C1 segment of cervical spinal cord (tissue), 14 donors: ENCODE data around the gene AGAP3.

Source experiments
- DNase-seq, 14 donors: peaks; one replicate each; lab custom pipeline; 2025; lab: John Stamatoyannopoulos, UW

The AGAP3 gene

GRCh38 chr7:151134743-151135524 lies 48.7 kb downstream of the AGAP3 start:
- no peak for DNase-seq

- no peak for DNase-seq
These were observed 49.2 kb downstream of the AGAP3 start for GRCh38 chr7:151135525-151135845.

- no peak for DNase-seq
These were observed 49.9 kb downstream of the AGAP3 start for GRCh38 chr7:151135866-151136843.

GRCh38 chr7:151137076-151137675 lies 50.9 kb downstream of the AGAP3 start:
- no peak for DNase-seq

- no peak for DNase-seq
These were observed 51.5 kb downstream of the AGAP3 start for GRCh38 chr7:151137791-151138152.

GRCh38 chr7:151138153-151138851 lies 52.0 kb downstream of the AGAP3 start:
- DNase-seq, result no peak

- no peak for DNase-seq
These were observed 53.0 kb downstream of the AGAP3 start for GRCh38 chr7:151139071-151139790.

GRCh38 chr7:151139791-151140190 lies 53.5 kb downstream of the AGAP3 start:
- no peak for DNase-seq

- DNase-seq, result no peak
These were observed 54.6 kb downstream of the AGAP3 start for GRCh38 chr7:151140826-151141225.

- DNase-seq, result no peak
These were observed 55.1 kb downstream of the AGAP3 start for GRCh38 chr7:151141311-151141854.

GRCh38 chr7:151141855-151142685 lies 55.8 kb downstream of the AGAP3 start:
- peak in 1 of 14 donors; percentile 34 for DNase-seq

GRCh38 chr7:151142686-151143040 lies 56.4 kb downstream of the AGAP3 start:
- DNase-seq, result peak in 10 of 14 donors; percentile 22 to 72 (median 60)

- DNase-seq, result peak in 1 of 14 donors; percentile 29
These were observed 57.2 kb downstream of the AGAP3 start for GRCh38 chr7:151143261-151144015.

- DNase-seq, result no peak
These were observed 58.1 kb downstream of the AGAP3 start for GRCh38 chr7:151144387-151144786.

- DNase-seq, result peak in 4 of 14 donors; percentile 16 to 30 (median 24)
These were observed 60.5 kb downstream of the AGAP3 start for GRCh38 chr7:151146761-151147160.

GRCh38 chr7:151148319-151149259 lies 62.3 kb downstream of the AGAP3 start:
- no peak for DNase-seq

GRCh38 chr7:151150388-151150787 lies 64.1 kb downstream of the AGAP3 start:
- DNase-seq, result no peak
